Stimulated activated CD8-positive, alpha-beta memory T cell treated with anti-CD3 and anti-CD28 coated beads, Interleukin-7, amount 100 ng/mL, for 24 hours (primary cell): ENCODE measurements around the gene TNS3.

Source experiments
- DNase-seq: peaks from one replicate; pipeline ENCODE4 v3.0.0-alpha.2; 2020; ENCODE audit warnings: low read depth

The TNS3 gene

GRCh38 chr7:47384755-47385535 lies 197.0 kb downstream of the TNS3 start:
- DNase-seq, result no peak

GRCh38 chr7:47383696-47384445 lies 198.0 kb downstream of the TNS3 start:
- no peak for DNase-seq

GRCh38 chr7:47383072-47383471 lies 198.8 kb downstream of the TNS3 start:
- no peak for DNase-seq

- DNase-seq, result no peak
Observed at GRCh38 chr7:47382200-47382599, 199.7 kb downstream of the TNS3 start.

- DNase-seq, result no peak
Observed at GRCh38 chr7:47381134-47381495, 200.8 kb downstream of the TNS3 start.

- DNase-seq, result no peak
Observed at GRCh38 chr7:47380325-47381133, 201.4 kb downstream of the TNS3 start.

- DNase-seq, result no peak
Observed at GRCh38 chr7:47379629-47380324, 202.1 kb downstream of the TNS3 start.

GRCh38 chr7:47378728-47379395 lies 203.0 kb downstream of the TNS3 start:
- DNase-seq, result no peak

GRCh38 chr7:47377741-47378140 lies 204.2 kb downstream of the TNS3 start:
- no peak for DNase-seq

- no peak for DNase-seq
Observed at GRCh38 chr7:47376991-47377616, 204.8 kb downstream of the TNS3 start.

GRCh38 chr7:47375121-47375938 lies 206.6 kb downstream of the TNS3 start:
- DNase-seq, result no peak

GRCh38 chr7:47374538-47374937 lies 207.4 kb downstream of the TNS3 start:
- DNase-seq, result no peak

GRCh38 chr7:47373871-47374451 lies 207.9 kb downstream of the TNS3 start:
- no peak for DNase-seq

- no peak for DNase-seq
Observed at GRCh38 chr7:47371733-47372368, 210.1 kb downstream of the TNS3 start.

- no peak for DNase-seq
Observed at GRCh38 chr7:47371317-47371716, 210.6 kb downstream of the TNS3 start.

- DNase-seq, result no peak
Observed at GRCh38 chr7:47370461-47371042, 211.4 kb downstream of the TNS3 start.

- no peak for DNase-seq
Observed at GRCh38 chr7:47369736-47370135, 212.2 kb downstream of the TNS3 start.

- DNase-seq, result no peak
Observed at GRCh38 chr7:47368190-47368812, 213.6 kb downstream of the TNS3 start.
